GM23248 (cell line): ENCODE measurements around the gene ACTR1A.

Experiments
- EZH2 ChIP-seq: fragments of 200-600 bp; sonication (generic); IDR thresholded peaks from 2 replicates; pipeline ENCODE4 v1.6.1; 2018; ENCODE audit warnings: antibody characterized with exemption, mild to moderate bottlenecking; ENCODE audit not compliant: insufficient read depth, poor library complexity, severe bottlenecking
- EZH2phosphoT487 ChIP-seq: fragments of 200-600 bp; sonication (generic); IDR thresholded peaks from 2 replicates; pipeline ENCODE4 v1.6.1; 2018; ENCODE audit warnings: antibody characterized with exemption, moderate library complexity, mild to moderate bottlenecking, low read depth; ENCODE audit not compliant: insufficient read depth

- TF ChIP-seq EZH2phosphoT487: no peak
- no peak for TF ChIP-seq EZH2
Observed at GRCh38 chr10:102545997-102546396, 43.5 kb upstream of the ACTR1A start.
